HG02759 (cell line): Measurements from ENCODE around the gene PERCC1.

Experiments
- ATAC-seq: cut with Tn5 transposase; IDR thresholded peaks from one replicate; pipeline ENCODE4 v1.9.1; 2021; ENCODE audit warnings: mild to moderate bottlenecking, moderate library complexity; ENCODE audit not compliant: unreplicated experiment

PERCC1 gene

DNA sequence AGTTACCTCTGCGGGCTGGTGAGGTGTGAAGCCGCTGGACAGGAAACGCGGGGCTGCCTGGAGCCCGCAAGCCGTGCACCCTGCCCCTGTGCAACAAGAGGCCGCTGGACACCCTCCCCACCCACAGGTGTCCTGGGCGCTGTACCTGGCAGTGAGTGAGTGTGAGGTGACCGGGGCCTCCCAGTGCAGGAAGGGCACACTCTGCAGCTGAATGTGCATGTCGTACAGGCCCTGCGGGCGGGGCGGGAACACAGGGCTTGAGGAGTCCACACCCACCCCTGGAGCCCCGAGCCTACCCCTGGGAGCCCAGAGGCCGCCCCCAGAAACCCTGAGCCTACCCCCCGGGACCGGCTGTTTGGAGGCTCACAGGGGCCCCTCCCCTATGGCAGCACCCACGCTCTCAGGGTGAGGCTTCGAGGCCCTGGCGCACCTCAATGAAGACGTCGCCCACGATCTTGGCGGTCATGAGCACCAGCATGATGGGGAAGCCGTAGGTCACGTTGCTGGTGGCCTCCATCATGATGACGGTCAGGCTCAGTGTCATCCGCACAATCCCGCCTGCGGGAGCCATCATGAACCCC is 17.7 kb downstream of the PERCC1 start:
- no peak for ATAC-seq

- no peak for ATAC-seq
These were observed 18.4 kb downstream of the PERCC1 start for GRCh38 chr16:1449201-1449788.

DNA sequence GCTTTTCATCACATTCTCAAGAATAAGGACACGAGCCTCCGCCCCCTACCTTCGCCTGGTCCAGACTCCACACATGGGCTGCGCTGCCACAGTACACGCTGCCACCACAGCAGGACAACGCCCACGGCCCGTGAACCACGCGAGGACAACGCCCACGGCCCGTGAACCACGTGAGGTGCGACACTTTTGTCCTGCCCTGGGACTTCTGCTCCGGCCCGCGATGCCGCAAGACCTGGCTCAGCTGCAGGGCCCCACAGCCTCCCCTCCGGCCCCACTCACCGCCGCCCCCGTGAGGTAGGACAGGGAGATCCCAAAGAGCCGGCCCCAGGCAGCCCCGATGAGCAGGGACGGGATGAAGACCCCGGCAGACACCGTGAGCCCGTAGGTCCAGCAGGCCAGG is 19.3 kb downstream of the PERCC1 start:
- no peak for ATAC-seq

DNA sequence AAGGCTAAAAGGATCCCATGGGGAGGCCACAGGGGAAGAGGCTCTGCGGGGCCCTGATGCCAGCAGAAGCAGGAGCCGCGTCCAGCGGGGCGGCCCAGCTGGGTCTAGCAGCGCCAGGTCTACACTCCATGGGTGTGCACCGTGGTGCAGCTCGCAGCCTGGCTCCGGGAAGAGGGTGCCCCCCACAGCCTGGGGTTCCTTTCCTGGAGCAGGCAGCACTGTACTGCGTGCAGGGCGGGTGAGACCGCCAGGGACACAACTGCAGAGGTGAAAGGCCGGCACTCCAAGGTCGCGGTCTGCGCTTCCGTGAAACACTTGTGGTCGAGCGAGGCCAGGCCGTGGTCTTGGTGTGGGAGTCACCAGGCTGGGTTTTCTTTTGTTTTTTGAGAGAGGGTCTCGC is 20.0 kb downstream of the PERCC1 start:
- no peak for ATAC-seq

DNA sequence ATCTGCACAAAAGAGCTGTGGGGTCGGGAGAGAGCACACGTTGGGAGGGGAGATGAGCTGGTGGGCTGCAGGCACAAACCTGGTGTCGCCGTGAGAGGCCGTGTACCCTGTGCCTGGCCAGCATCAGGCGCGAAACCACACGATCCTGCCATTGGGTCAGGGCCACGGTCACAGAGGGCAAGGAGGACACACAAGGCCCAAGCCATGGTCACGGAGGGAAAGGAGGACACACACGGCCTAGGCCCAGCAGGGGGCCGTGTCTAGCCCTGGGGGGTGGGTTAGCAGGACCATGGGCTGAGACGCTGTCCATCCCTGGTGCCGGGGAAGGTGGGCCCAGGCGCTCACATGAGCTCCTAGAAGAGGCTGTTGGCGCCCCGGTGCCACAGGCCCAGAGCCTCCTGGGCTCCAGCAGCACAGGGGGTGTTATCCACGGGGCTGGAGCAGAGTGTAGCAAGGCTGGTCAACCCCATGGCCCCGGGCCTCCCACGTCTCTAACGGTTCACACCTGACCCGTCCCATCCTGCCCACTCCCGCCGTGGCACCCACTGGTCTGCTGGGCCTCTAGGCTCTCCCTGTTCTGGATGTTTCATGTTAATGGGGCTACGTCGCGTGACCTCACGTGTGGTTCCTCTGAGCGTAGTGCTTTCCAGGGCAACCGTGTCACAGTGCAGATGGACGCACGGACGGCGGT is 21.0 kb downstream of the PERCC1 start:
- ATAC-seq: no peak

GRCh38 chr16:1452530-1452929 is 21.7 kb downstream of the PERCC1 start:
- no peak for ATAC-seq

DNA sequence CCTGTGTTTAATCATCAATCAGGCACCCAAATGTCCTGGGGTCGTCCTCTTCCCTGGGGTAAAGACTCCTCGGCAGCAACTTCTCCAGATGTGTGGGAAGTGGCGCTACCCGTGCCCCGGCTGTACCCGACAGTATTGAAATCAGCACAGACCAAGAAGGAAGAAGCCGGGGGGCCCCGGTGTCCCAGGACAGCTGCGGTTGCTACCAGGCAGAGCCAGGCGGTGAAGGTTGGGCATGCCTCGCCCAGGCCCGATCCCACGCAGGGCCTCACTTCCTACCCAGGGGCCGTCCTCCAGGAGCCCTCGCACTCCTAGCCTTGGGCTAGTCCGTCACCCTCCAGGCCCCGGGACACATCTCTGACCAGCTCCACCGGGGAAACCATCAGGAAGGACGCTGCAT is 22.4 kb downstream of the PERCC1 start:
- ATAC-seq: no peak

DNA sequence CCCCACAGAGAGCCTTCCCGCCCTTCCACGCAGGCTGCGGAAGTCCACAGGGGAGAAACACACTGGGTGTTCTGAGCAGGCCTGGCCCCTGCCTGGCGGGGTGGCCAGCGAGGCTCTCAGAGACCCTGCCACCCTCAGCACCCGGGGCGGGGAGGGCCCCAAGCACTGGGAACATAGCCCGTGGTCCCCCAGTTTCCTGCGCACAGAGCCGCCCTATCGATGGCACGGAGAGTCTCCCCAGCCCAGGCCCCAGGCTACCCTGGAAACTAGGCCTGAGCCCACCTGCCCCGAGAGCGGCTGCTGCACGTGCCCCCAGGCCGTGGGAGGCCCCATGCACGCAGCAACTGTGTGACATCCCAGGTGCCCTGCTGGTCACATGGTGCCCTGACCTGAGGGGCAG is 23.7 kb downstream of the PERCC1 start:
- no peak for ATAC-seq

GRCh38 chr16:1455190-1456171 is 24.6 kb downstream of the PERCC1 start:
- no peak for ATAC-seq

- ATAC-seq: no peak
These were observed 26.1 kb downstream of the PERCC1 start for GRCh38 chr16:1456951-1457350.

DNA sequence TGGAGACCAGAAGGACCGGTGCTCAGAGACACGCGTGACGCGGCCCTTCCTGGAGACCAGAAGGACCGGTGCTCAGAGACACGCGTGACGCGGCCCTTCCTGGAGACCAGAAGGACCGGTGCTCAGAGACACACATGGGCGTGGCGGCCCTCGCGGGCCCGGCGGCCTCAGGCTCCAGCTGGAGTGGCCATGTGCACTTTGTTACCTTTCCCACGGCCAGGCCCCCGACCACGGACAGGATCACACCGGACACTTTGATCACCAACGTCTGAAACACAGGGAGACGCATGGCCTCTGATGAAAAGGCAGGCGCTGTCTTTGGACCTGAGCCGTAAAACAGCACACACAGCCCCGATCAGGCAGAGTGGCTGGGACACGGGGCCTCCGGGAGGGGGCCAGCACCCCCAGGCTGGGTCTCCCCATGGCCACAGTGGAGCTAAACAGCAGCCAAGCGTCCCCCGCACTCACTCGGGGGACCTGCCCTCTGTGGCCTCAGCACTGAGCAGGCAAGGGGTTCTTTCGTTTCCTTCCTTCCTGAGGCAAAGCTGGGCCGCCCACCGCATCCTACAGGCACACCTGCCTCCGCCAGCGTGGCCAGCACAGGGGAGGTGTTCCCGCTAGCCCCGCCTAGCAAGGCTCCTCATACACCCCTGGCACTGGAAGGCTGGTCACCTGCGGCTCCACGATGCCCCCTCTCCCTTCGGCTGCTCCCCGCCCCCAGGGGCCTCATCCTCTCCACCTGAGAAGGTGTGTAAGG is 26.8 kb downstream of the PERCC1 start:
- ATAC-seq: no peak

DNA sequence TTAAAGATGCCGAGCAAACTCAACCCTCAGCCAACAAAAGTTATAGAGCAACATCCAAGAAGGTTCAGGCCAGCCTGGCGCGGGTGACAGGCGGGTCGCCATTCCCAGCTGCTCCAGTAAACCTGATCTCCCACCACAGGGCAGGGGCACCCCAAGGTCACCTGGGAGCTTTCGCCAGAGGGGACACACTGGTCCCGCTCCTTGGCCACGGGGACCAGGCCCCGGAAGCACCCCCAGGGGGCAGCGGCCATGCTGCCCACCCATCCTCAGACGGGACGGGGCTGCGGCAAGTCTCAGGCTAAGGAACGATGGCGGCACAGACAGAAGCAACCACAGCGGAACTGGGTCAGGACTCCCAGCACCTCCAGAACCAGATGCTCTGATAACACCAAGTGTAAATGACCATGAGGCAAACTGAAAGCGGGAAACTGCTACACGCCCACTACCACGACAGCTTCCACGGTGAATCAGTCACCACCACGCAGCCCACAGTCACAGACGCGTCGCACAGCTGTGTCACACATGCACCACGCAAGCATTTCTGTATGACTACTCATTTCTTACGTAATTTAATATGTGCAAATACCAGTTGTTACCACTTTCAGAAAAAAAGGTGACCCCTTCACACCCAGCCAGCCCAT is 27.6 kb downstream of the PERCC1 start:
- ATAC-seq: no peak

- peak; percentile 42 for ATAC-seq
These were observed 28.1 kb downstream of the PERCC1 start for GRCh38 chr16:1458977-1459341.

DNA sequence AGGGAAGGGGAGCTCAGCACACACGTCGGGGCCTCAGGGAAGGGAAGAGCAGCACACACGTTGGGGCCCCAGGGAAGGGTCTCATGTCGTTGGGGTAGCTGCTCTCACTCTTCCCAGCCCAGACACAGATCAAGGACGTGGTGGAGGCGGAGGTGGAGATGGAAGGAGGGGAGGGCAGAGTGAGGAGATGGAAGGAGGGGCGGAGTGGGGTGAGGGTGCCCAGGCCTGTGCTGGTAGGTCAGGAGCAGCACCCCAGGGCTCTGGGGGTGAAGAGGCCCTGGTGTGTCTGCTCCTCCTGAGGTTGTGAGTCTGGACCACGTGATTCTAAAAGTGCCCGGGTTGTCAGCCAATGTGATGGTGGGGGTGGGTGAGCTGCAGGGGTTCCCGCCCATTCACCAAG is 29.1 kb downstream of the PERCC1 start:
- ATAC-seq: no peak

DNA sequence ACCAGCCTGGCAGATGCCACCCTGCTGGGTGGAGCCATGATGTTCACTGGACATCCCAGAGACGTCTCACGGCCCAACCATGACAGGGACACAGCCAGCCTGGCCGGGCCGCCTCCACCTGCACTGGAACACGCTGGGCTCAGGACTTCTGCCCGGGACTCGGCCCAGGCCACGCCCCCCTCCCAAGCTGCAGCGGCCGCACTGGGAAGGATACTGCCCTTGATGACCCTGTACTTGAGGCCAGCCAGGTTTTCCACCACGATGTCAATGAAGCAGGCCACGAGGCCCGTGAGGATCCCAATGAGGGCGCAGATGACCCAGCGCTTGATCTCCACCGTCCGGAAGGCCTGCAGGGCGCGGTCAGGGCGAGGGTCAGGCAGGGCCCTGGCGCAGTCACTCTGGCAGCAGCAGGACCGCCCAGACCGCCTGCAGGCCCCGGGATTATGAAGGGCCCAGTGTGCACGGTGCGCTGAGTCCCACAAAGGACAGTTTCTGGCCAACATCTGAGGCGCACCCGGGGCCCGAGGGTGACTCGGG is 29.8 kb downstream of the PERCC1 start:
- ATAC-seq: no peak

DNA sequence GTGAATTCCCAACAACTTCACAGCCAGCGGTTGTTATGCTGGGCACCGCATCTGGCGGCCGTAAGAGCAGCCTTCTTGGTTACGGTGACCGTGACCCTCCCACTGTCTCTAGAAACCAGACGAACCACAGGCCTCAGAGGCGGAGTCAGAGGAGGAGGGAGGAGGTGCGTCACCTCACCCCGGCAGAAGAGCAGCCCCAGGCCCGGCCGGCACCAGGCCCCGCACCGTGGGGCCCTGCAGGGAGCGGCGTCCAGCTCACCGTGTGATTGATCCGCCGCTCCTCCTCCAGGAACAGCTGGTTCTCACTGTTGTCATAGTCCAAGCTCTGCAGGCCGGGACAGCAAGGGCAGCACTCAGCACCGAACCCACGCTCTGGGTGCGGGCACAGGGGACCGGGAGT is 30.3 kb downstream of the PERCC1 start:
- no peak for ATAC-seq

- ATAC-seq: no peak
These were observed 33.5 kb downstream of the PERCC1 start for GRCh38 chr16:1464196-1464893.

GRCh38 chr16:1464894-1465566 is 34.2 kb downstream of the PERCC1 start:
- no peak for ATAC-seq

GRCh38 chr16:1465567-1465915 is 34.7 kb downstream of the PERCC1 start:
- ATAC-seq: no peak
